Measurements from ENCODE around the gene PARP2. TPM values are rescaled to one million over a fixed set of nuclear protein-coding genes. Genes with fewer than 3 reads are reported as not detected.

PARP2 gene
- polyA plus RNA-seq, 1 donor from 2014 or later: 78.7 TPM

- Histone ChIP-seq H3K9ac (ENCODE audit: low read length) (no peak overlapping the region), H3K4me3 (ENCODE audit: low read length) (no peak overlapping the region), H3K79me2 (replicated peaks; ENCODE audit: insufficient read depth, low read length) (no peaks in the 10 kb centered on the region), H3K9me3 (ENCODE audit: low read length) (no peaks in the 10 kb centered on the region), H3K27ac (ENCODE audit: low read length) (no peak overlapping the region), H3K4me2 (ENCODE audit: low read length) (no peak overlapping the region), H2AFZ (ENCODE audit: low read depth, low read length) (no peak overlapping the region), H4K20me1 (ENCODE audit: insufficient read depth) (no peaks in the 10 kb centered on the region), H3F3A (ENCODE audit: insufficient read depth, low read length, poor library complexity, severe bottlenecking) (no peaks in the 10 kb centered on the region), H3K27me3 (ENCODE audit: insufficient read depth, low read depth, low read length) (no peaks in the 10 kb centered on the region), H3K36me3 (ENCODE audit: insufficient read depth, low read length) (no peaks in the 10 kb centered on the region), H3K9me2 (ENCODE audit: insufficient read depth, low read length) (no peaks in the 10 kb centered on the region)
- TF ChIP-seq MXI1 (conservative IDR thresholded peaks at IDR 0.05; ENCODE audit: poor library complexity, severe bottlenecking) (no peak), EZH2 (IDR thresholded peaks at IDR 0.05; ENCODE audit: borderline replicate concordance, insufficient read depth, low read length, poor library complexity, severe bottlenecking) (no peak), REST (IDR thresholded peaks at IDR 0.05; ENCODE audit: borderline replicate concordance) (no peak), EP300 (conservative IDR thresholded peaks at IDR 0.05; ENCODE audit: poor library complexity, severe bottlenecking) (no peak), POLR2AphosphoS5 (IDR thresholded peaks at IDR 0.05) (no peak), RAD21 (conservative IDR thresholded peaks at IDR 0.05) (no peak), TAF1 (IDR thresholded peaks at IDR 0.05; ENCODE audit: low read depth) (no peak), SMC3 (conservative IDR thresholded peaks at IDR 0.05; ENCODE audit: poor library complexity) (no peak), CTCF (IDR thresholded peaks at IDR 0.05; ENCODE audit: poor library complexity, severe bottlenecking) (no peak)
These were observed 44.7 kb downstream of the PARP2 start for GRCh38 chr14:20388159-20388558.

- TF ChIP-seq EZH2 (IDR thresholded peaks at IDR 0.05; ENCODE audit: borderline replicate concordance, insufficient read depth, low read length, poor library complexity, severe bottlenecking) (no peak), MXI1 (conservative IDR thresholded peaks at IDR 0.05; ENCODE audit: poor library complexity, severe bottlenecking) (no peak), RAD21 (conservative IDR thresholded peaks at IDR 0.05) (no peak)
- Histone ChIP-seq H3K27ac (ENCODE audit: low read length) (no peak overlapping the region), H4K20me1 (ENCODE audit: insufficient read depth) (no peaks in the 10 kb centered on the region), H3K36me3 (ENCODE audit: insufficient read depth, low read length) (no peaks in the 10 kb centered on the region), H3K9me2 (ENCODE audit: insufficient read depth, low read length) (no peaks in the 10 kb centered on the region), H3K4me2 (ENCODE audit: low read length) (no peak overlapping the region), H3F3A (ENCODE audit: insufficient read depth, low read length, poor library complexity, severe bottlenecking) (no peaks in the 10 kb centered on the region), H3K27me3 (ENCODE audit: insufficient read depth, low read depth, low read length) (no peaks in the 10 kb centered on the region), H3K9me3 (ENCODE audit: low read length) (no peaks in the 10 kb centered on the region), H2AFZ (ENCODE audit: low read depth, low read length) (no peak overlapping the region), H3K9ac (ENCODE audit: low read length) (no peak overlapping the region), H3K79me2 (replicated peaks; ENCODE audit: insufficient read depth, low read length) (no peaks in the 10 kb centered on the region), H3K4me3 (ENCODE audit: low read length) (no peak overlapping the region)
These were observed 48.1 kb downstream of the PARP2 start for GRCh38 chr14:20391505-20391904.

- H2AFZ ChIP-seq (ENCODE audit: low read depth, low read length): no peak overlapping the region
- H3K27ac ChIP-seq (ENCODE audit: low read length): no peak overlapping the region
- no peak overlapping the region for H3K9ac ChIP-seq (ENCODE audit: low read length)
- no peaks in the 10 kb centered on the region for H3K36me3 ChIP-seq (ENCODE audit: insufficient read depth, low read length)
- H3K27me3 ChIP-seq (ENCODE audit: insufficient read depth, low read depth, low read length): no peaks in the 10 kb centered on the region
- H3K79me2 ChIP-seq (replicated peaks; ENCODE audit: insufficient read depth, low read length): no peaks in the 10 kb centered on the region
- no peaks in the 10 kb centered on the region for H3K9me3 ChIP-seq (ENCODE audit: low read length)
- no peaks in the 10 kb centered on the region for H3F3A ChIP-seq (ENCODE audit: insufficient read depth, low read length, poor library complexity, severe bottlenecking)
- no peak overlapping the region for H3K4me3 ChIP-seq (ENCODE audit: low read length)
- H3K4me2 ChIP-seq (ENCODE audit: low read length): no peak overlapping the region
- TF ChIP-seq MXI1 (conservative IDR thresholded peaks at IDR 0.05; ENCODE audit: poor library complexity, severe bottlenecking) (no peak), CTCF (IDR thresholded peaks at IDR 0.05; ENCODE audit: poor library complexity, severe bottlenecking) (no peak), POLR2AphosphoS5 (IDR thresholded peaks at IDR 0.05) (no peak), EP300 (conservative IDR thresholded peaks at IDR 0.05; ENCODE audit: poor library complexity, severe bottlenecking) (no peak), RAD21 (conservative IDR thresholded peaks at IDR 0.05) (no peak), SMC3 (conservative IDR thresholded peaks at IDR 0.05; ENCODE audit: poor library complexity) (no peak), REST (IDR thresholded peaks at IDR 0.05; ENCODE audit: borderline replicate concordance) (no peak), EZH2 (IDR thresholded peaks at IDR 0.05; ENCODE audit: borderline replicate concordance, insufficient read depth, low read length, poor library complexity, severe bottlenecking) (no peak), TAF1 (IDR thresholded peaks at IDR 0.05; ENCODE audit: low read depth) (no peak)
- H3K9me2 ChIP-seq (ENCODE audit: insufficient read depth, low read length): no peaks in the 10 kb centered on the region
- no peaks in the 10 kb centered on the region for H4K20me1 ChIP-seq (ENCODE audit: insufficient read depth)
These were observed 54.1 kb downstream of the PARP2 start for GRCh38 chr14:20397511-20397910.
